Measurements from ENCODE around the gene PPP2R1B. TPM values are rescaled to one million over a fixed set of nuclear protein-coding genes. Genes with fewer than 3 reads are reported as not detected.

PPP2R1B gene
- total RNA-seq, 1 experiment from 2014 or later = 109 TPM

DNA sequence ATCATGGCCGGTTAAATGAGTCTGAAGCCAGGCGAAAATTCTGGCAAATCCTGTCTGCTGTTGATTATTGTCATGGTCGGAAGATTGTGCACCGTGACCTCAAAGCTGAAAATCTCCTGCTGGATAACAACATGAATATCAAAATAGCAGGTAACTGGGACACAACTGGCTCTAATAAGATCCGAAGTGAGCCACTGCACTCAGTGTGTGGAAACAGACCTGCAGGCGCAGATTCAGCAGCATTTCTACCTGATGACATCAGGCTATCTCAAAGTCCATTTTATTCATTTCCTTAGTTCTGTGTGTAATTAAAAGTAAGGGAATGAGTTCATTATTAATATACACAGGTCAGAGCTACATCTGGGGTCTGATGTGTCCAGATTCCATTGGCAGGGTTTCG is 78.2 kb downstream of the PPP2R1B start:
- TF ChIP-seq CTCF (IDR thresholded peaks at IDR 0.05; ENCODE audit: insufficient read depth in 1 of 2, low read depth in 1 of 2, low read length in 1 of 2, severe bottlenecking in 1 of 2, unreplicated experiment in 1 of 2) = no peak
- CTCF ChIA-PET = interaction anchor here (0.7 kb wide), 1 partner anchor 154 kb away, joined by 10 read pairs; no protein-coding TSS in a partner anchor
- Histone ChIP-seq H3K27me3 (replicated peaks; ENCODE audit: control insufficient read depth, insufficient read depth, low read length) (no peaks in the 10 kb centered on the region), H3K4me3 (ENCODE audit: low read depth, low read length) (no peak overlapping the region), H3K4me1 (0 out of 2 replicates have a peak, but pooled peaks cover 3% of the 10 kb centered on the region), H3K9me3 (no peaks in the 10 kb centered on the region), H3K36me3 (ENCODE audit: control insufficient read depth, insufficient read depth, low read length) (peaks cover 4% of the 10 kb centered on the region; the same call in 1 of the 2 replicates)
- peaks cover 25% of the 10 kb centered on the region for H3K4me1 Mint-ChIP-seq (ENCODE audit: low read depth, unreplicated experiment)
- no peak overlapping the region for H3K27ac Mint-ChIP-seq (ENCODE audit: unreplicated experiment)
- POLR2A ChIA-PET = no interaction called here
- H3K27me3 Mint-ChIP-seq (ENCODE audit: insufficient read depth, unreplicated experiment) = no peaks in the 10 kb centered on the region
- no peaks in the 10 kb centered on the region for H3K9me3 Mint-ChIP-seq (ENCODE audit: unreplicated experiment)
- BruUV-seq (replicated peaks) = no TSS peak
- intact Hi-C loops (cut with micrococcal nuclease; ENCODE audit: unreplicated experiment) = loop anchor here (2.0 kb wide), 2 partner anchors 65 to 83 kb away; no protein-coding TSS in a partner anchor
- H3K36me3 Mint-ChIP-seq (ENCODE audit: insufficient read depth, unreplicated experiment) = peaks cover 10% of the 10 kb centered on the region
- DNase-seq = no peak
- no peak overlapping the region for H3K4me3 Mint-ChIP-seq (ENCODE audit: unreplicated experiment)

DNA sequence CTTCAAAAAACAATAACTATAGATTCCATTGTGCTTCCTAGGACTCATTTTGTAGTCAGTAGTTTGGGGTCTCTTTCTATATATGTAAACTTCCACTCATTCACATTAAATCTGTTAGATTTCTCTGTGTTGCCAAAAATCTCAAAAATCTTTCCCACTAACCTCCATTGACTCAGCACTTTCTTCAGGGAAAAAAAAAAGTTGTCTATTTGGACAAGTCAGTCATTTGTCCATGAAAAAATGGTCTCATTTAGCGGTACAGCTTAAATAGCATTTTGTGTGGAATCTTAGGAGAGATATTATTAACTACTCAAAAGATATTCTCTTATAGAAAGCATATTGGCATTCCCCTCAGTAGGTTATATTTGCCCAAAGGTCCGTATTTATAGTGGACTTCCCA is 81.9 kb downstream of the PPP2R1B start:
- Histone ChIP-seq H3K27me3 (replicated peaks; ENCODE audit: control insufficient read depth, insufficient read depth, low read length) (no peaks in the 10 kb centered on the region), H3K36me3 (ENCODE audit: control insufficient read depth, insufficient read depth, low read length) (peaks cover 4% of the 10 kb centered on the region; the same call in 1 of the 2 replicates), H3K4me1 (0 out of 2 replicates have a peak, but pooled peaks cover 3% of the 10 kb centered on the region), H3K9me3 (no peaks in the 10 kb centered on the region), H3K4me3 (ENCODE audit: low read depth, low read length) (no peak overlapping the region)
- H3K36me3 Mint-ChIP-seq (ENCODE audit: insufficient read depth, unreplicated experiment) = peaks cover 15% of the 10 kb centered on the region
- H3K27ac Mint-ChIP-seq (ENCODE audit: unreplicated experiment) = no peak overlapping the region
- no peak for TF ChIP-seq CTCF (IDR thresholded peaks at IDR 0.05; ENCODE audit: insufficient read depth in 1 of 2, low read depth in 1 of 2, low read length in 1 of 2, severe bottlenecking in 1 of 2, unreplicated experiment in 1 of 2)
- ChIA-PET CTCF (no interaction called here), POLR2A (no interaction called here)
- H3K9me3 Mint-ChIP-seq (ENCODE audit: unreplicated experiment) = no peaks in the 10 kb centered on the region
- H3K4me1 Mint-ChIP-seq (ENCODE audit: low read depth, unreplicated experiment) = peaks cover 12% of the 10 kb centered on the region
- intact Hi-C loops (cut with micrococcal nuclease; ENCODE audit: unreplicated experiment) = no loop called here
- no TSS peak for BruUV-seq (replicated peaks)
- DNase-seq = no peak
- H3K4me3 Mint-ChIP-seq (ENCODE audit: unreplicated experiment) = no peak overlapping the region
- H3K27me3 Mint-ChIP-seq (ENCODE audit: insufficient read depth, unreplicated experiment) = no peaks in the 10 kb centered on the region

GRCh38 chr11:111683806-111684205 is 82.4 kb downstream of the PPP2R1B start:
- H3K27me3 Mint-ChIP-seq (ENCODE audit: insufficient read depth, unreplicated experiment) = no peaks in the 10 kb centered on the region
- H3K27ac Mint-ChIP-seq (ENCODE audit: unreplicated experiment) = no peak overlapping the region
- BruUV-seq (replicated peaks) = no TSS peak
- ChIA-PET CTCF (no interaction called here), POLR2A (no interaction called here)
- Histone ChIP-seq H3K9me3 (no peaks in the 10 kb centered on the region), H3K27me3 (replicated peaks; ENCODE audit: control insufficient read depth, insufficient read depth, low read length) (no peaks in the 10 kb centered on the region), H3K4me1 (0 out of 2 replicates have a peak, but pooled peaks cover 1% of the 10 kb centered on the region), H3K36me3 (ENCODE audit: control insufficient read depth, insufficient read depth, low read length) (peaks cover 4% of the 10 kb centered on the region; the same call in 1 of the 2 replicates), H3K4me3 (ENCODE audit: low read depth, low read length) (no peak overlapping the region)
- H3K4me1 Mint-ChIP-seq (ENCODE audit: low read depth, unreplicated experiment) = peaks cover 8% of the 10 kb centered on the region
- intact Hi-C loops (cut with micrococcal nuclease; ENCODE audit: unreplicated experiment) = no loop called here
- peaks cover 15% of the 10 kb centered on the region for H3K36me3 Mint-ChIP-seq (ENCODE audit: insufficient read depth, unreplicated experiment)
- no peak for TF ChIP-seq CTCF (IDR thresholded peaks at IDR 0.05; ENCODE audit: insufficient read depth in 1 of 2, low read depth in 1 of 2, low read length in 1 of 2, severe bottlenecking in 1 of 2, unreplicated experiment in 1 of 2)
- H3K9me3 Mint-ChIP-seq (ENCODE audit: unreplicated experiment) = no peaks in the 10 kb centered on the region
- no peak overlapping the region for H3K4me3 Mint-ChIP-seq (ENCODE audit: unreplicated experiment)
- no peak for DNase-seq
